GDM1 (cell line): ENCODE measurements around the gene LCN2.

Experiments
- DNase-seq: peaks from one replicate; lab custom pipeline; 2025; lab: John Stamatoyannopoulos, UW

LCN2 gene

GRCh38 chr9:128201441-128202369 lies 52.5 kb downstream of the LCN2 start:
- DNase-seq: no peak

GRCh38 chr9:128202648-128203023 lies 53.4 kb downstream of the LCN2 start:
- DNase-seq: no peak
